ENCODE measurements around the gene ATP2C1. TPM values are rescaled to one million over a fixed set of nuclear protein-coding genes. Genes with fewer than 3 reads are reported as not detected.

Gene ATP2C1
- total and polyA plus RNA-seq, 2 donors (not counting 3 experiments of a cell fraction or from before 2014, with no cell fraction given): 50.1 to 73.3 TPM

GRCh38 chr3:130866327-130866726 lies 27.6 kb upstream of the ATP2C1 start:
- no peaks in the 10 kb centered on the region for H3K4me1 ChIP-seq (ENCODE audit: control insufficient read depth, extremely low read depth, insufficient read depth, low read length)
- H4K20me1 ChIP-seq (replicated peaks; ENCODE audit: control insufficient read depth, extremely low read depth, insufficient read depth, low read length): no peaks in the 10 kb centered on the region
- H3K27me3 ChIP-seq (ENCODE audit: control insufficient read depth in 2 of 2, insufficient read depth in 2 of 2, low read length in 2 of 2): no peaks in the 10 kb centered on the region
- CTCF ChIA-PET: interaction anchor here (1.0 kb wide), 1 partner anchor 10 kb away, joined by 3 read pairs; no protein-coding TSS in a partner anchor
- POLR2A ChIA-PET: no interaction called here
- no peak for TF ChIP-seq POLR2A (IDR thresholded peaks at IDR 0.05; ENCODE audit: low read depth, low read length)
- TF ChIP-seq, protein P1, sequence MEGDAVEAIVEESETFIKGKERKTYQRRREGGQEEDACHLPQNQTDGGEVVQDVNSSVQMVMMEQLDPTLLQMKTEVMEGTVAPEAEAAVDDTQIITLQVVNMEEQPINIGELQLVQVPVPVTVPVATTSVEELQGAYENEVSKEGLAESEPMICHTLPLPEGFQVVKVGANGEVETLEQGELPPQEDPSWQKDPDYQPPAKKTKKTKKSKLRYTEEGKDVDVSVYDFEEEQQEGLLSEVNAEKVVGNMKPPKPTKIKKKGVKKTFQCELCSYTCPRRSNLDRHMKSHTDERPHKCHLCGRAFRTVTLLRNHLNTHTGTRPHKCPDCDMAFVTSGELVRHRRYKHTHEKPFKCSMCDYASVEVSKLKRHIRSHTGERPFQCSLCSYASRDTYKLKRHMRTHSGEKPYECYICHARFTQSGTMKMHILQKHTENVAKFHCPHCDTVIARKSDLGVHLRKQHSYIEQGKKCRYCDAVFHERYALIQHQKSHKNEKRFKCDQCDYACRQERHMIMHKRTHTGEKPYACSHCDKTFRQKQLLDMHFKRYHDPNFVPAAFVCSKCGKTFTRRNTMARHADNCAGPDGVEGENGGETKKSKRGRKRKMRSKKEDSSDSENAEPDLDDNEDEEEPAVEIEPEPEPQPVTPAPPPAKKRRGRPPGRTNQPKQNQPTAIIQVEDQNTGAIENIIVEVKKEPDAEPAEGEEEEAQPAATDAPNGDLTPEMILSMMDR (IDR thresholded peaks at IDR 0.05; ENCODE audit: extremely low read depth in 1 of 2, insufficient read depth in 1 of 2, low read depth in 1 of 2, low read length in 2 of 2): no peak
- TF ChIP-seq MAX (IDR thresholded peaks at IDR 0.05; ENCODE audit: insufficient read depth, insufficient read length): no peak
- TF ChIP-seq FOS (IDR thresholded peaks at IDR 0.05; ENCODE audit: borderline replicate concordance, insufficient read depth, low read length): no peak
- TF ChIP-seq POLR2AphosphoS5 (IDR thresholded peaks at IDR 0.05; ENCODE audit: insufficient read depth, low read depth, low read length): no peak
- no peak for TF ChIP-seq EZH2 (IDR thresholded peaks at IDR 0.05; ENCODE audit: borderline replicate concordance, low read depth, low read length, severe bottlenecking)
- no peak for TF ChIP-seq JUN (IDR thresholded peaks at IDR 0.05; ENCODE audit: borderline replicate concordance, insufficient read depth, insufficient read length, low read depth)
- TF ChIP-seq MYC (IDR thresholded peaks at IDR 0.05; ENCODE audit: low read depth, low read length): no peak
- no peak for TF ChIP-seq GATA2 (IDR thresholded peaks at IDR 0.05; ENCODE audit: insufficient read depth, insufficient read length, low read depth, low read length)
- no peaks in the 10 kb centered on the region for H3K9me1 ChIP-seq (replicated peaks; ENCODE audit: control insufficient read depth, extremely low read depth, insufficient read depth, low read length)
- H3K27ac ChIP-seq (ENCODE audit: insufficient read depth, low read depth, low read length): no peak overlapping the region
- no peak overlapping the region for H3K4me2 ChIP-seq (ENCODE audit: insufficient read depth, low read length)
- no peaks in the 10 kb centered on the region for H3K9me3 ChIP-seq (replicated peaks; ENCODE audit: control insufficient read depth, insufficient read depth, low read length)
- no peaks in the 10 kb centered on the region for H3K79me2 ChIP-seq (ENCODE audit: control insufficient read depth, insufficient read depth, low read length)
- BruUV-seq (replicated peaks): no TSS peak
- no peak overlapping the region for H2AFZ ChIP-seq (ENCODE audit: low read depth, low read length)
- no peaks in the 10 kb centered on the region for H3K36me3 ChIP-seq (ENCODE audit: control insufficient read depth in 2 of 2, extremely low read depth in 1 of 2, insufficient read depth in 2 of 2, low read length in 2 of 2)
- no peak for DNase-seq (ENCODE audit: low read depth, low spot score)
- intact Hi-C loops (cut with micrococcal nuclease): no loop called here
- no peak overlapping the region for H3K4me3 ChIP-seq (replicated peaks in 1 of 3; ENCODE audit: insufficient read depth in 1 of 3, low read depth in 1 of 3, low read length in 3 of 3)
- dilution Hi-C loops (cut with MboI; ENCODE audit: extremely low pct_ligation_motif_present, low sequenced_read_pairs): no loop called here
- no peak for FAIRE-seq
- no peak overlapping the region for H3K9ac ChIP-seq (replicated peaks; ENCODE audit: extremely low read depth, insufficient read depth, low read length)

All from endothelial cell of umbilical vein (primary cell).